Panc1 (cell line): ENCODE results near the gene ASXL2.

Experiments used
- POLR2AphosphoS5 ChIP-seq: IDR thresholded peaks from 2 replicates; pipeline ENCODE4 v1.6.1; 2012; ENCODE audit warnings: mild to moderate bottlenecking, low read depth, low read length, moderate library complexity
- REST ChIP-seq, 2 experiments: IDR thresholded peaks; 2 replicates each; pipeline ENCODE4 v1.6.1; 2011 to 2012; ENCODE audit warnings: low read depth in 2 of 2, control low read depth in 1 of 2, low read length in 1 of 2, mild to moderate bottlenecking in 1 of 2, moderate library complexity in 1 of 2; ENCODE audit not compliant: insufficient read depth in 1 of 2
- SIN3A ChIP-seq: IDR thresholded peaks from 2 replicates; pipeline ENCODE4 v1.6.1; 2012; ENCODE audit warnings: low read depth, mild to moderate bottlenecking, low read length, moderate library complexity, borderline replicate concordance; ENCODE audit not compliant: insufficient read depth
- TF ChIP-seq, protein P1 (sequence below): fragments of 450-650 bp; IDR thresholded peaks from 2 replicates; pipeline ENCODE4 v1.5.1; 2017; ENCODE audit warnings: mild to moderate bottlenecking

DNA sequence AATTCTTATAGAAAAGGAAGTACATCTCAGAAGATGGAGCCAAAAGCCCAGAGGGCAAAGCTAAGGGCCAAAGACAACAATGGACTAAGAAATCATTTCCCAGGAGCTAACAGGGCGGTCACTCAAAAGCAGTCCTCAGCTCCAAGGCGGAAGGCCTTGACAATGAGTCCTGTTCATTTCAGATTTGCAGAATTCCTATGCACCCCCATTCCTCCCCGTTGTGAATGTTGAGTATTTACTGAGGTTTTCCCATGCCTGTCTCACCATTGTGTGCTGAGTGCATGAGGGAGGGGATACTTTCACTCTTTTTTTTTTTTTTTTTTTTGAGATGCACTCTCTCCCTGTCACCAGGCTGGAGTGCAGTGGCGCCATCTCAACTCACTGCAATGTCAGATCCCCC lies 186.1 kb downstream of the ASXL2 start:
- TF ChIP-seq, protein P1, sequence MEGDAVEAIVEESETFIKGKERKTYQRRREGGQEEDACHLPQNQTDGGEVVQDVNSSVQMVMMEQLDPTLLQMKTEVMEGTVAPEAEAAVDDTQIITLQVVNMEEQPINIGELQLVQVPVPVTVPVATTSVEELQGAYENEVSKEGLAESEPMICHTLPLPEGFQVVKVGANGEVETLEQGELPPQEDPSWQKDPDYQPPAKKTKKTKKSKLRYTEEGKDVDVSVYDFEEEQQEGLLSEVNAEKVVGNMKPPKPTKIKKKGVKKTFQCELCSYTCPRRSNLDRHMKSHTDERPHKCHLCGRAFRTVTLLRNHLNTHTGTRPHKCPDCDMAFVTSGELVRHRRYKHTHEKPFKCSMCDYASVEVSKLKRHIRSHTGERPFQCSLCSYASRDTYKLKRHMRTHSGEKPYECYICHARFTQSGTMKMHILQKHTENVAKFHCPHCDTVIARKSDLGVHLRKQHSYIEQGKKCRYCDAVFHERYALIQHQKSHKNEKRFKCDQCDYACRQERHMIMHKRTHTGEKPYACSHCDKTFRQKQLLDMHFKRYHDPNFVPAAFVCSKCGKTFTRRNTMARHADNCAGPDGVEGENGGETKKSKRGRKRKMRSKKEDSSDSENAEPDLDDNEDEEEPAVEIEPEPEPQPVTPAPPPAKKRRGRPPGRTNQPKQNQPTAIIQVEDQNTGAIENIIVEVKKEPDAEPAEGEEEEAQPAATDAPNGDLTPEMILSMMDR: no peak
- TF ChIP-seq POLR2AphosphoS5 (no peak), REST (IDR thresholded peaks at IDR 0.05; ENCODE audit: insufficient read depth in 1 of 2, low read depth in 2 of 2, low read length in 1 of 2) (no peak), SIN3A (no peak)
